Right lobe of liver (tissue), 4 donors: ENCODE measurements around the gene ARHGEF5.

Experiments
- CTCF ChIP-seq, 4 donors: fragments of 200-600 bp in 3 of 4; fragments of 450-650 bp in 1 of 4; IDR thresholded peaks; one replicate each; pipeline versions ENCODE4 v1.5.1 to v1.8.0; 2016 to 2022; ENCODE audit warnings: antibody characterized with exemption in 4 of 4, mild to moderate bottlenecking in 2 of 4
- POLR2A ChIP-seq: fragments of 450-650 bp; IDR thresholded peaks from one replicate; pipeline ENCODE4 v1.6.1; 2017; ENCODE audit warnings: antibody characterized with exemption, mild to moderate bottlenecking
- donor health status: DM: no; HTN: no; CAD: no.
- donor health status: DM: no; HTN: no; CAD: no.
- donor health status: DM: no; HTN: yes; CAD: no.

- TF ChIP-seq POLR2A = no peak
- no peak for TF ChIP-seq CTCF (IDR thresholded peaks at IDR 0.05)
Measured at GRCh38 chr7:144415858-144416257, 60.7 kb downstream of the ARHGEF5 start.
